H9 (cell line): ENCODE measurements around the gene MRTFB. TPM values are rescaled to one million over a fixed set of nuclear protein-coding genes. Genes with fewer than 3 reads are reported as not detected.

Source experiments
- DNase-seq: peaks from one replicate; pipeline ENCODE4 v3.0.0-alpha.2; 2017
- H2AFZ ChIP-seq: one replicate; pipeline ENCODE4 v1.6.1; 2013; ENCODE audit warnings: mild to moderate bottlenecking, low read length, control low read depth, moderate library complexity
- H2AK5ac ChIP-seq: 2 replicates; pipeline ENCODE4 v1.6.1; 2013; ENCODE audit warnings: low read length, control low read depth, mixed read lengths; ENCODE audit not compliant: insufficient read length
- H2BK120ac ChIP-seq: one replicate; pipeline ENCODE4 v1.6.1; 2013; ENCODE audit warnings: low read depth, mild to moderate bottlenecking, low read length, control low read depth, inconsistent platforms; ENCODE audit not compliant: poor library complexity, severe bottlenecking
- H2BK12ac ChIP-seq: 2 replicates; pipeline ENCODE4 v1.6.1; 2013; ENCODE audit warnings: low read length, control low read depth, mixed read lengths, low read depth; ENCODE audit not compliant: insufficient read length
- H2BK15ac ChIP-seq: 2 replicates; pipeline ENCODE4 v1.6.1; 2013; ENCODE audit warnings: low read depth, low read length, control low read depth
- H2BK20ac ChIP-seq: one replicate; pipeline ENCODE4 v1.6.1; 2013; ENCODE audit warnings: low read depth, mild to moderate bottlenecking, low read length, control low read depth, inconsistent platforms; ENCODE audit not compliant: poor library complexity, severe bottlenecking
- H2BK5ac ChIP-seq: 2 replicates; pipeline ENCODE4 v1.6.1; 2013; ENCODE audit warnings: low read length, control low read depth, mixed read lengths; ENCODE audit not compliant: insufficient read length
- H3K14ac ChIP-seq: 2 replicates; pipeline ENCODE4 v1.6.1; 2013; ENCODE audit warnings: low read length, control low read depth; ENCODE audit not compliant: insufficient read depth
- H3K18ac ChIP-seq: 2 replicates; pipeline ENCODE4 v1.6.1; 2013; ENCODE audit warnings: low read depth, mild to moderate bottlenecking, mixed read lengths, low read length, control low read depth; ENCODE audit not compliant: insufficient read length
- H3K23ac ChIP-seq: 2 replicates; pipeline ENCODE4 v1.6.1; 2013; ENCODE audit warnings: low read length, control low read depth, mixed read lengths, low read depth; ENCODE audit not compliant: insufficient read length
- H3K23me2 ChIP-seq: 2 replicates; pipeline ENCODE4 v1.6.1; 2013; ENCODE audit warnings: low read depth, mild to moderate bottlenecking, mixed read lengths, low read length, control low read depth; ENCODE audit not compliant: insufficient read length, poor library complexity, severe bottlenecking
- H3K27ac ChIP-seq: 2 replicates; pipeline ENCODE4 v1.5.1; 2013; ENCODE audit warnings: low read length, control low read depth, mixed read lengths, low read depth; ENCODE audit not compliant: insufficient read length
- H3K27me3 ChIP-seq: 2 replicates; pipeline ENCODE4 v1.6.1; 2013; ENCODE audit warnings: low read length, control low read depth, inconsistent platforms; ENCODE audit not compliant: insufficient read depth
- H3K4ac ChIP-seq: 2 replicates; pipeline ENCODE4 v1.6.1; 2013; ENCODE audit warnings: low read depth, mild to moderate bottlenecking, control low read depth, inconsistent platforms, low read length, moderate library complexity
- H3K4me1 ChIP-seq: 2 replicates; pipeline ENCODE4 v1.6.1; 2013; ENCODE audit warnings: low read length, control low read depth, inconsistent platforms; ENCODE audit not compliant: insufficient read depth
- H3K4me2 ChIP-seq: 2 replicates; pipeline ENCODE4 v1.6.1; 2013; ENCODE audit warnings: low read length, control low read depth, mixed read lengths; ENCODE audit not compliant: insufficient read length, insufficient read depth
- H3K56ac ChIP-seq: 2 replicates; pipeline ENCODE4 v1.6.1; 2013; ENCODE audit warnings: low read depth, mild to moderate bottlenecking, mixed read lengths, low read length, control low read depth; ENCODE audit not compliant: insufficient read length
- H3K79me1 ChIP-seq: 2 replicates; pipeline ENCODE4 v1.6.1; 2013; ENCODE audit warnings: low read depth, mild to moderate bottlenecking, moderate library complexity, low read length, control low read depth, inconsistent platforms; ENCODE audit not compliant: insufficient read depth, poor library complexity, severe bottlenecking
- H3K79me2 ChIP-seq: 2 replicates; pipeline ENCODE4 v1.6.1; 2013; ENCODE audit warnings: low read length, control low read depth, inconsistent platforms; ENCODE audit not compliant: insufficient read depth
- H3K9ac ChIP-seq: 2 replicates; pipeline ENCODE4 v1.6.1; 2013; ENCODE audit warnings: low read length, control low read depth, mixed read lengths; ENCODE audit not compliant: insufficient read length; ENCODE audit errors: extremely low read depth
- H3K9me3 ChIP-seq: one replicate; pipeline ENCODE4 v1.6.1; 2013; ENCODE audit warnings: low read depth, low read length, inconsistent platforms; ENCODE audit not compliant: control insufficient read depth
- H3T11ph ChIP-seq: one replicate; pipeline ENCODE4 v1.6.1; 2013; ENCODE audit warnings: mild to moderate bottlenecking, low read length, control low read depth, inconsistent platforms
- H4K20me1 ChIP-seq: one replicate; pipeline ENCODE4 v1.6.1; 2013; ENCODE audit not compliant: control insufficient read depth, insufficient read length, insufficient read depth
- H4K5ac ChIP-seq: 2 replicates; pipeline ENCODE4 v1.6.1; 2013; ENCODE audit warnings: low read depth, mild to moderate bottlenecking, mixed read lengths, low read length, control low read depth; ENCODE audit not compliant: insufficient read length
- H4K8ac ChIP-seq: replicated peaks from 2 replicates; pipeline ENCODE4 v1.6.1; 2013; ENCODE audit warnings: low read length, control low read depth, mixed read lengths, low read depth; ENCODE audit not compliant: insufficient read length
- H4K91ac ChIP-seq: 2 replicates; pipeline ENCODE4 v1.6.1; 2013; ENCODE audit warnings: low read depth, mild to moderate bottlenecking, moderate library complexity, mixed read lengths, low read length, control low read depth; ENCODE audit not compliant: insufficient read length
- H3K27ac Mint-ChIP-seq, 3 experiments: 2 replicates in 2 of 3; 3 replicates in 1 of 3; pipeline ENCODE4 v1.8.0; 2020 to 2021; ENCODE audit warnings: mixed read lengths in 3 of 3, mild to moderate bottlenecking in 1 of 3, moderate library complexity in 1 of 3
- H3K27me3 Mint-ChIP-seq: 2 replicates; pipeline ENCODE4 v1.8.0; 2021; ENCODE audit warnings: low read depth, mild to moderate bottlenecking, moderate library complexity, mixed read lengths
- H3K36me3 Mint-ChIP-seq, 3 experiments: 2 replicates in 2 of 3; 3 replicates in 1 of 3; pipeline ENCODE4 v1.8.0; 2020 to 2021; ENCODE audit warnings: low read depth in 3 of 3, mixed read lengths in 3 of 3; ENCODE audit not compliant: insufficient read depth in 1 of 3
- H3K4me1 Mint-ChIP-seq, 2 experiments: 2 replicates each; pipeline ENCODE4 v1.8.0; 2020; ENCODE audit warnings: mixed read lengths in 2 of 2
- H3K4me3 Mint-ChIP-seq, 2 experiments: 2 replicates in 1 of 2; 3 replicates in 1 of 2; pipeline ENCODE4 v1.8.0; 2020 to 2021; ENCODE audit warnings: mild to moderate bottlenecking in 2 of 2, mixed read lengths in 2 of 2, moderate library complexity in 1 of 2
- H3K9me3 Mint-ChIP-seq, 2 experiments: 2 replicates in 1 of 2; 3 replicates in 1 of 2; pipeline ENCODE4 v1.8.0; 2020; ENCODE audit warnings: mild to moderate bottlenecking in 2 of 2, mixed read lengths in 2 of 2, moderate library complexity in 1 of 2
- CTCF ChIP-seq: fragments of 200-600 bp; sonication (generic); conservative IDR thresholded peaks from 3 replicates; pipeline ENCODE4 v1.8.0; 2021; ENCODE audit warnings: antibody characterized with exemption, mild to moderate bottlenecking
- WGBS: extraction: QIAGEN DNeasy Blood & Tissue Kit; methylation state at CpG from one replicate; pipeline ENCODE4 v1.1.7; 2013; ENCODE audit warnings: missing lambda C conversion rate, low lambda C conversion rate, mixed read lengths; ENCODE audit not compliant: insufficient read length; ENCODE audit errors: extremely low coverage; 5-methylcytosine and 5-hydroxymethylcytosine counted together
- total RNA-seq: library from RNA; stranded (reverse); gene quantifications from 2 replicates; pipeline ENCODE4 v1.2.1, GENCODE V29; 2021

Gene MRTFB
- total RNA-seq, 1 experiment from 2014 or later: 29.9 TPM

- no peak for TF ChIP-seq CTCF
- Histone ChIP-seq H3K56ac (no peak overlapping the region), H3K23ac (no peak overlapping the region), H3K9me3 (no peaks in the 10 kb centered on the region), H3K27me3 (no peaks in the 10 kb centered on the region), H3K14ac (no peak overlapping the region), H2BK20ac (no peak overlapping the region), H2BK120ac (no peak overlapping the region), H4K20me1 (no peaks in the 10 kb centered on the region), H3K4me1 (no peaks in the 10 kb centered on the region), H2AFZ (no peak overlapping the region), H3K4ac (no peak overlapping the region), H2AK5ac (no peak overlapping the region), H4K8ac (no peak overlapping the region), H3K18ac (no peak overlapping the region), H3K4me2 (no peak overlapping the region), H3K27ac (no peak overlapping the region), H3K79me2 (no peaks in the 10 kb centered on the region), H3K9ac (no peak overlapping the region), H3K23me2 (no peaks in the 10 kb centered on the region), H3T11ph (no peak overlapping the region), H4K5ac (no peak overlapping the region), H2BK15ac (no peak overlapping the region), H2BK12ac (no peak overlapping the region), H4K91ac (no peak overlapping the region), H3K79me1 (no peaks in the 10 kb centered on the region), H2BK5ac (no peak overlapping the region)
- WGBS: no CpG with 5 or more reads among the region's 3 CpGs
- Mint-ChIP-seq H3K36me3 (peaks cover 7 to 44% (median 24%) of the 10 kb centered on the region in 3 experiments; a peak in 6 of 7 replicates), H3K27me3 (no peaks in the 10 kb centered on the region), H3K4me1 (no peaks in the 10 kb centered on the region), H3K27ac (no peak overlapping the region), H3K4me3 (no peak overlapping the region), H3K9me3 (no peaks in the 10 kb centered on the region)
- no peak for DNase-seq
Measured at GRCh38 chr16:14241631-14242030, 170.5 kb downstream of the MRTFB start.
